ENCODE results near the gene FSIP1.

The FSIP1 gene

DNA sequence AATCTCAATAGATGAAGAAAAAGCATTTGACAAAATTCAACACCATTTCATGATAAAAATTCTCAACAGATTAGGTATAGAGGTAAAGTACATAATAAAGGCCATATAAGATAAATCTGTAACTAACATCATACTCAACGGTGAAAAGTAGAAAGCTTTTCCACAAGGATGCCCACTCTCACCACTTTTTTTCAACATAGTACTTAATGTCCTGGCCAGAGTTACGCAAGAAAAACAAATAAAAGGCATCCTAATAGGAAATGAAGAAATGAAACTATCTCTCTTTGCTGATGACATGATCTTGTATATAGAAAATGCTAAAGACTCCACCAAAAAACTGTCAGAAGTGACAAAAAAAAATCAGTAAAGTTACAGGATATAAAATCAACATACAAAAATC lies 168.8 kb downstream of the FSIP1 start:
- TF ChIP-seq POLR2AphosphoS5 (IDR thresholded peaks at IDR 0.05; ENCODE audit: low read depth, low read length) (no peak), TAF1 (IDR thresholded peaks at IDR 0.05; ENCODE audit: borderline replicate concordance, insufficient read depth, low read length) (no peak), FOXP2 (optimal IDR thresholded peaks at IDR 0.05; ENCODE audit: borderline replicate concordance, extremely low read depth, extremely low read length, insufficient read depth) (no peak), SIN3A (IDR thresholded peaks at IDR 0.05; ENCODE audit: borderline replicate concordance, insufficient read depth, low read length) (no peak)
- TF ChIP-seq, protein P1, sequence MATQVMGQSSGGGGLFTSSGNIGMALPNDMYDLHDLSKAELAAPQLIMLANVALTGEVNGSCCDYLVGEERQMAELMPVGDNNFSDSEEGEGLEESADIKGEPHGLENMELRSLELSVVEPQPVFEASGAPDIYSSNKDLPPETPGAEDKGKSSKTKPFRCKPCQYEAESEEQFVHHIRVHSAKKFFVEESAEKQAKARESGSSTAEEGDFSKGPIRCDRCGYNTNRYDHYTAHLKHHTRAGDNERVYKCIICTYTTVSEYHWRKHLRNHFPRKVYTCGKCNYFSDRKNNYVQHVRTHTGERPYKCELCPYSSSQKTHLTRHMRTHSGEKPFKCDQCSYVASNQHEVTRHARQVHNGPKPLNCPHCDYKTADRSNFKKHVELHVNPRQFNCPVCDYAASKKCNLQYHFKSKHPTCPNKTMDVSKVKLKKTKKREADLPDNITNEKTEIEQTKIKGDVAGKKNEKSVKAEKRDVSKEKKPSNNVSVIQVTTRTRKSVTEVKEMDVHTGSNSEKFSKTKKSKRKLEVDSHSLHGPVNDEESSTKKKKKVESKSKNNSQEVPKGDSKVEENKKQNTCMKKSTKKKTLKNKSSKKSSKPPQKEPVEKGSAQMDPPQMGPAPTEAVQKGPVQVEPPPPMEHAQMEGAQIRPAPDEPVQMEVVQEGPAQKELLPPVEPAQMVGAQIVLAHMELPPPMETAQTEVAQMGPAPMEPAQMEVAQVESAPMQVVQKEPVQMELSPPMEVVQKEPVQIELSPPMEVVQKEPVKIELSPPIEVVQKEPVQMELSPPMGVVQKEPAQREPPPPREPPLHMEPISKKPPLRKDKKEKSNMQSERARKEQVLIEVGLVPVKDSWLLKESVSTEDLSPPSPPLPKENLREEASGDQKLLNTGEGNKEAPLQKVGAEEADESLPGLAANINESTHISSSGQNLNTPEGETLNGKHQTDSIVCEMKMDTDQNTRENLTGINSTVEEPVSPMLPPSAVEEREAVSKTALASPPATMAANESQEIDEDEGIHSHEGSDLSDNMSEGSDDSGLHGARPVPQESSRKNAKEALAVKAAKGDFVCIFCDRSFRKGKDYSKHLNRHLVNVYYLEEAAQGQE (IDR thresholded peaks at IDR 0.05; ENCODE audit: insufficient read depth in 1 of 2, low read depth in 2 of 2, low read length in 2 of 2) = no peak

DNA sequence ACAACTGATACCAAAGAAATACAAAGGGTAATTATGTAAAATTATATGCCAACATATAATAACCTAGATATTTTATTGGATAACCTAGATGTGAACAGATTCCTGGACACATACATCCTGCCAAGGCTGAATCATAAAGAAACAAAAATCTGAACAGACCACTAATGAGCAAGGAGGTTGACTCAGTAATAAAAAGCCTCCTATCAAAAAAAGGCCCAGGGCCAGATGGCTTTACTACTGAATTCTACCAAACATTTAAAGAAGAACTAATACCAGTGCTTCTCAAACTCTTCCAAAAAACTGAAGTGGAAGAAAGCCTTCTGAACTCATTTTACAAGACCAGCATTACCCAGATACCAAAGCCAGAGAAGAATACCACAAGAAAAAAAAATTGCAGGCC lies 169.4 kb downstream of the FSIP1 start:
- TF ChIP-seq SIN3A (IDR thresholded peaks at IDR 0.05; ENCODE audit: borderline replicate concordance, insufficient read depth, low read length) (no peak), TAF1 (IDR thresholded peaks at IDR 0.05; ENCODE audit: borderline replicate concordance, insufficient read depth, low read length) (no peak), POLR2AphosphoS5 (IDR thresholded peaks at IDR 0.05; ENCODE audit: low read depth, low read length) (no peak), FOXP2 (optimal IDR thresholded peaks at IDR 0.05; ENCODE audit: borderline replicate concordance, extremely low read depth, extremely low read length, insufficient read depth) (no peak)
- TF ChIP-seq, protein P1 (IDR thresholded peaks at IDR 0.05; ENCODE audit: insufficient read depth in 1 of 2, low read depth in 2 of 2, low read length in 2 of 2) = no peak

DNA sequence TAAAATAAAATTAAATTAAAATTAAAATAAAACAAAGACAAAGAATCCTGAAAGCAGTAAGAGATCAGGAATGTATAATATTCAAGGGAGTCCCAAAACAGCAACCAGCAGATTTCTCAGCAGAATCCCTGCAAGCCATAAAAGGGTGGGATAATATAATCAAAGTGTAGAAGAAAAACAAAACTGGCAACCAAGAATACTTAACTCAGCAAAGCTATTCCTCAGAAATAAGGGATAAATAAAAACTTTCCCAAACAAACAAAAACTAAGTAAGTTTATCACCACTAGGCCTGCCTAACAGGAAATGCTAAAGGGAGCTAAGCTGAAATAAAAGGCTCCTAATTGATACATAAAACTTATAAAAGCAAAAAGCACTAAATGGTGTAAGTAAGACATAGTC lies 172.0 kb downstream of the FSIP1 start:
- TF ChIP-seq TAF1 (IDR thresholded peaks at IDR 0.05; ENCODE audit: borderline replicate concordance, insufficient read depth, low read length) (no peak), SIN3A (IDR thresholded peaks at IDR 0.05; ENCODE audit: borderline replicate concordance, insufficient read depth, low read length) (no peak), FOXP2 (optimal IDR thresholded peaks at IDR 0.05; ENCODE audit: borderline replicate concordance, extremely low read depth, extremely low read length, insufficient read depth) (no peak), POLR2AphosphoS5 (IDR thresholded peaks at IDR 0.05; ENCODE audit: low read depth, low read length) (no peak)
- TF ChIP-seq, protein P1 (IDR thresholded peaks at IDR 0.05; ENCODE audit: insufficient read depth in 1 of 2, low read depth in 2 of 2, low read length in 2 of 2) = no peak

DNA sequence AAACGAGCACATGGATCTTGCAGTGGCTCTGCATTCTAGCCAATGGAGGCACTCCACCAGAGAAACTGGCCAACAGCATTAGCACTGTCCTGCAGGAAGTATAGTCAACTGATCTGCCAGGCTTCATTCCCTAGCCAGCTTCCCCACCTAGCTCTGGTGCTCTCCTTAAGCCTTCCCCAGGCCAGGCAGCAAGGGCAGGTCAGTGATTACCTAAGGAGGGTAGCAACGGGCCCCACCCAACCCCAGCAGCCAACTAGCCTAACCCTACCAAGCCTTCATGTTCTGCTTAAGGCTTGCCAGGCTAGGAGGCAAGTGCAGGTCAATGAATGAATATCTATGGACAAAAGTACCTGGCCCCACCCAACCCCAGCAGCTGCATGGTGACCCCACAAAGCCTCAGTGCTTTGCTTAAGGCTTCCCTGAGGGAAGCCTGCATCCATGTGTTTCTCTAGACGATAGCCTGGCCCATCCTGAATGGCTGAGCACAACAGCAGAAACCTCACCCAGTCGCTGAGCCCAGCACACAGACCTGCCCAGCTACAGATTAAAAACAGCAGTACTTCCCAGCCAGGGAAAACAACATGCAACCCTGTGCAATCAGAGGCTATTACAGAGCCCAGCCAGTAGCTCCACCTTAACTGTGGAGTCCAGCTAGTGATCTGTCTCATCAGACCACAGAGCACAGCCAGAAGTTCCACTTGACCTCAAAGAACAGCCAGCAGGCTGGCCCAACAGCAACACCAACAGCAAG lies 173.3 kb downstream of the FSIP1 start:
- TF ChIP-seq POLR2AphosphoS5 (IDR thresholded peaks at IDR 0.05; ENCODE audit: low read depth, low read length) (no peak), FOXP2 (optimal IDR thresholded peaks at IDR 0.05; ENCODE audit: borderline replicate concordance, extremely low read depth, extremely low read length, insufficient read depth) (no peak), SIN3A (IDR thresholded peaks at IDR 0.05; ENCODE audit: borderline replicate concordance, insufficient read depth, low read length) (no peak), TAF1 (IDR thresholded peaks at IDR 0.05; ENCODE audit: borderline replicate concordance, insufficient read depth, low read length) (no peak)
- TF ChIP-seq, protein P1 (IDR thresholded peaks at IDR 0.05; ENCODE audit: insufficient read depth in 1 of 2, low read depth in 2 of 2, low read length in 2 of 2) = no peak
